ENCODE results near the gene RSPH4A. TPM values are rescaled to one million over a fixed set of nuclear protein-coding genes. Genes with fewer than 3 reads are reported as not detected.

The RSPH4A gene
- total RNA-seq, 2 donors from 2014 or later: 0.10 to 0.11 TPM

DNA sequence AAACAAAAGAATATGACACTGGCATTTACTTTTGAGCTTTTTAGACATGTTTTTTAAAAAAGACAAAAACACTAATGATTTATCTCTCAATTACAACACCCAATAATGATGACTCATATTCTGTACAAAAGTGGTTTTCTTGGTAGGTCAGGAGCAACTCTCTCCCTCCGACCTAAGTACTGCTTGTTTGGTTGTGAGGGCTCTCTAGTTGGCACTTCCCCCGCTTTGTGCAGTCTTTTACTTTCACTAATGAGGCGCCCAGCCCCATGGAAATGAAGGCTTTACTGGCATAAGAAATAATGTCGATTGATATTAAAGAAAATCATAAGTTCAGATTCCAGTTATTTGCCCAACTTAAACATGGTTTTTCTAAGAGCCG lies 66.0 kb downstream of the RSPH4A start:
- Histone ChIP-seq H3K4me1 (no peaks in the 10 kb centered on the region), H3K4me3 (peak overlapping the region; percentile 76)

More for the DNA sequence above, 66.0 kb downstream of the RSPH4A start:
- peak overlapping the region; percentile 84 for H3K27ac ChIP-seq
- TF ChIP-seq, protein P1, sequence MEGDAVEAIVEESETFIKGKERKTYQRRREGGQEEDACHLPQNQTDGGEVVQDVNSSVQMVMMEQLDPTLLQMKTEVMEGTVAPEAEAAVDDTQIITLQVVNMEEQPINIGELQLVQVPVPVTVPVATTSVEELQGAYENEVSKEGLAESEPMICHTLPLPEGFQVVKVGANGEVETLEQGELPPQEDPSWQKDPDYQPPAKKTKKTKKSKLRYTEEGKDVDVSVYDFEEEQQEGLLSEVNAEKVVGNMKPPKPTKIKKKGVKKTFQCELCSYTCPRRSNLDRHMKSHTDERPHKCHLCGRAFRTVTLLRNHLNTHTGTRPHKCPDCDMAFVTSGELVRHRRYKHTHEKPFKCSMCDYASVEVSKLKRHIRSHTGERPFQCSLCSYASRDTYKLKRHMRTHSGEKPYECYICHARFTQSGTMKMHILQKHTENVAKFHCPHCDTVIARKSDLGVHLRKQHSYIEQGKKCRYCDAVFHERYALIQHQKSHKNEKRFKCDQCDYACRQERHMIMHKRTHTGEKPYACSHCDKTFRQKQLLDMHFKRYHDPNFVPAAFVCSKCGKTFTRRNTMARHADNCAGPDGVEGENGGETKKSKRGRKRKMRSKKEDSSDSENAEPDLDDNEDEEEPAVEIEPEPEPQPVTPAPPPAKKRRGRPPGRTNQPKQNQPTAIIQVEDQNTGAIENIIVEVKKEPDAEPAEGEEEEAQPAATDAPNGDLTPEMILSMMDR (IDR thresholded peaks at IDR 0.05): no peak
- DNase-seq: no peak
- H3K36me3 ChIP-seq: no peaks in the 10 kb centered on the region
- no peaks in the 10 kb centered on the region for H3K9me3 ChIP-seq
- intact Hi-C loops (cut with DNase I): no loop called here
- no peaks in the 10 kb centered on the region for H3K27me3 ChIP-seq
- H3K9ac ChIP-seq (ENCODE audit: low read depth in 2 of 2, low read length in 2 of 2): no peak overlapping the region

Other genes starting within 250 kb of the RSPH4A start
- 1 to 10 TPM; 5.0 to 9.3 TPM for gene DSE, start 245.5 kb upstream of the RSPH4A start, total RNA-seq
- gene CALHM6, start 155.1 kb upstream of the RSPH4A start, total RNA-seq: 1 to 10 TPM; 1.5 to 6.2 TPM
- under 1 TPM; 0.20 to 0.37 TPM for gene CALHM5, start 104.8 kb upstream of the RSPH4A start, total RNA-seq
- gene TRAPPC3L, start 70.8 kb upstream of the RSPH4A start, total RNA-seq: not detected
- not detected for gene CALHM4, start 62.7 kb upstream of the RSPH4A start, total RNA-seq
- 10 to 100 TPM; 27.4 to 30.8 TPM for gene RWDD1, start 45.0 kb upstream of the RSPH4A start, total RNA-seq
- gene ZUP1, start 52.3 kb downstream of the RSPH4A start, total RNA-seq: 10 to 100 TPM; 12.0 to 12.4 TPM
- gene KPNA5, start 64.7 kb downstream of the RSPH4A start, total RNA-seq: 1 to 10 TPM; 2.5 to 6.1 TPM
- under 1 TPM; 0.57 to 0.64 TPM for gene FAM162B, start 149.2 kb downstream of the RSPH4A start, total RNA-seq
- under 1 TPM; 0.11 to 0.17 TPM for gene GPRC6A, start 212.6 kb downstream of the RSPH4A start, total RNA-seq